Activated CD8-positive, alpha-beta memory T cell treated with anti-CD3 and anti-CD28 coated beads for 4 hours (primary cell): ENCODE measurements around the gene TRIP12.
"Not testable (repeated sequence)": the region's sequence is repeated elsewhere in the genome, so short reads cannot be mapped to it uniquely, and the experiment has no call there.

Source experiments
- DNase-seq, 2 donors: peaks; one replicate each; pipeline ENCODE4 v3.0.0-alpha.2; 2020; ENCODE audit warnings: low read depth in 2 of 2

Gene TRIP12

GRCh38 chr2:229874647-229875046 is 47.2 kb downstream of the TRIP12 start:
- DNase-seq = no peak

GRCh38 chr2:229873123-229873581 is 48.7 kb downstream of the TRIP12 start:
- no peak for DNase-seq

- no peak for DNase-seq
Observed at GRCh38 chr2:229870903-229871656, 50.7 kb downstream of the TRIP12 start.

GRCh38 chr2:229869226-229869625 is 52.6 kb downstream of the TRIP12 start:
- DNase-seq = no peak

- no peak for DNase-seq
Observed at GRCh38 chr2:229868794-229869193, 53.0 kb downstream of the TRIP12 start.

GRCh38 chr2:229865033-229865432 is 56.8 kb downstream of the TRIP12 start:
- DNase-seq = no peak

- DNase-seq = no peak
Observed at GRCh38 chr2:229861431-229861830, 60.4 kb downstream of the TRIP12 start.

- DNase-seq = no peak
Observed at GRCh38 chr2:229860334-229860733, 61.5 kb downstream of the TRIP12 start.

GRCh38 chr2:229858351-229858750 is 63.5 kb downstream of the TRIP12 start:
- no peak for DNase-seq

GRCh38 chr2:229857634-229858033 is 64.2 kb downstream of the TRIP12 start:
- DNase-seq = no peak

- DNase-seq = no peak
Observed at GRCh38 chr2:229856413-229856812, 65.4 kb downstream of the TRIP12 start.

GRCh38 chr2:229855116-229855515 is 66.7 kb downstream of the TRIP12 start:
- no peak for DNase-seq

GRCh38 chr2:229852565-229852964 is 69.2 kb downstream of the TRIP12 start:
- DNase-seq = peak; percentile 19 to 20

- DNase-seq = no peak
Observed at GRCh38 chr2:229851870-229852269, 69.9 kb downstream of the TRIP12 start.

- not testable (repeated sequence) for DNase-seq
Observed at GRCh38 chr2:229850355-229851275, 71.2 kb downstream of the TRIP12 start.

GRCh38 chr2:229849073-229849472 is 72.7 kb downstream of the TRIP12 start:
- DNase-seq = no peak

- DNase-seq = no peak
Observed at GRCh38 chr2:229843613-229844012, 78.2 kb downstream of the TRIP12 start.

GRCh38 chr2:229838729-229839128 is 83.1 kb downstream of the TRIP12 start:
- no peak for DNase-seq

- no peak for DNase-seq
Observed at GRCh38 chr2:229836847-229837246, 85.0 kb downstream of the TRIP12 start.

- DNase-seq = no peak
Observed at GRCh38 chr2:229835596-229836283, 86.1 kb downstream of the TRIP12 start.

- DNase-seq = not testable (repeated sequence)
Observed at GRCh38 chr2:229834368-229834767, 87.4 kb downstream of the TRIP12 start.

GRCh38 chr2:229832510-229832898 is 89.3 kb downstream of the TRIP12 start:
- DNase-seq = no peak
